ENCODE measurements around the gene KLF5.
"Not testable (repeated sequence)": the region's sequence is repeated elsewhere in the genome, so short reads cannot be mapped to it uniquely, and the experiment has no call there.

KLF5 gene

DNA sequence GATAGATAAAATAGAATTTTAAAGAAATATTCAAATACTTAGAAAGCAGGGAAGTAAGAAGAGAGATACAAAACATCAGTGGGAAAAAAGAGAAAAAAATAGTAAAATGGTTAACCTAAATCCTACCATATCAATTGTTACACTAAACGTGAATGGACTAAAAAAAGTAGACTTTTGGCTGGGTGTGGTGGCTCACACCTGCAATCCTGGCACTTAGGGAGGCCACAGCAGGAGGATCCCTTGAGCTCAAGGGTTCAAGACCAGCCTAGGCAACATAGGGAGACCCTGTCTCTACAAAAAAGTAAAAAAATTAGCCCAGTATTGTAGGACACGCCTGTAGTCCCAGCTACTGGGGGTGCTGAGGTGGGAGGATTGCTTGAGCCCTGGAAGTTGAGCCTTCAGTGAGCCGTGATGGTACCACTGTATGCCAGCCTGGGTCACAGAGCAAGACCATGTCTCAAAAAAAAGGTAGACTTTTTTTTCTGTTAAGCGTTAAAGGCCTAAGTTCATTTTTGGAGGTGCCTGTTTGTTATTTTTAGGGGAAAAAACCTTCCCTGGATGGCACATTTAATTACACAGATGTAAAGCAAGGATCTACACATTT is 29.6 kb downstream of the KLF5 start:
- no peak for DNase-seq (ENCODE audit: low read depth)

DNA sequence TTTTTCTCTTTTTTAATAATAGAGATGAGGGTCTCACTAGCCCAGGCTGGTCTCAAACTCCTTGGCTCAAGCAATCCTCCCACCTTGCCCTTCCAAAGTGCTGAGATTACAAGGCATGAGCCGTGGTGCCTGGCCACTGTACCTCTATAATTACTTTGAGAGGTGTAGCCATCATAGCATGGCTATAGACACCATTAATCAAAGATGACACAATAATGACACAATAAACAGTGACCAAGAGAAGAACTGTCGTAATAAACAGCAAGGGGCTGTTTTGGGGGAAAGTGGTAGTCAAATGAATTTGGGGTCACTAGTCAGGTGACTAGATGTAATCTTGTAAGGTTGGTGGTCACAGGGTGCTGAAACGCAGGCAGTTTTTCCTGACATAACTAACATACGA is 30.4 kb downstream of the KLF5 start:
- no peak for DNase-seq (ENCODE audit: low read depth)

DNA sequence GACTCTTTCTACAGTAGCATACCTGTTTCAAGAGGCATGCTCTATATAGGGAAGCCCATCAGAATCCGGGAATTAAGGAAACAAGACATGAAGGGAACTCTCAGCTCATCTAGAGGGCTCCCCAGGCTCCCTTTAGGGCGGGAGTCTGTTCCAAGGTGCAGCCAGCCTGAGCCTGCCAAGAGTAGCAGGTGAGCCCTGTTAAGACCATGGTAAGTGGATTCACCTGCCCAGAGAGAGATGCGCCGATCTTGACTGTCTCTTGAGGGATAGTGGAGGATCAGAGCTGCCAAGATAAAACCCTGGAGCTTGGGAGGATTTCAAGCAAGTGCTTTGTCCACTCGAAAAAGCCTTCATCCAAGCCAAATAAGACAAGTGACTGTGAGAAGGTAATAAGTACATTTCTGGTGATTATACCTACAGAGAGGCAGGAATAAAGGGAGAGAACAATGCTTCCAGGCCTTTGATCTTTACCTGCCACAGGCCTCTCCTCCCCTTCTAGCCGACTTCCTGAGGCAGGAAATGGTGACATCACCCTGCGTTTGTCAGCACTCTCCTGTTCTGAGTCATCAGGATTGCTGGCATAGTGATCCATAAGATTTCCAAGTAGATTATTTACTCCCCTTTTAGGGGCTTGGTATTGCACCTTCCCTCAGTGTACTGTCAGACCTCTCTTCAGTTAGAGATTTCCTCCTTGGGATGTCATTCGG is 31.5 kb downstream of the KLF5 start:
- no peak for DNase-seq (ENCODE audit: low read depth)

DNA sequence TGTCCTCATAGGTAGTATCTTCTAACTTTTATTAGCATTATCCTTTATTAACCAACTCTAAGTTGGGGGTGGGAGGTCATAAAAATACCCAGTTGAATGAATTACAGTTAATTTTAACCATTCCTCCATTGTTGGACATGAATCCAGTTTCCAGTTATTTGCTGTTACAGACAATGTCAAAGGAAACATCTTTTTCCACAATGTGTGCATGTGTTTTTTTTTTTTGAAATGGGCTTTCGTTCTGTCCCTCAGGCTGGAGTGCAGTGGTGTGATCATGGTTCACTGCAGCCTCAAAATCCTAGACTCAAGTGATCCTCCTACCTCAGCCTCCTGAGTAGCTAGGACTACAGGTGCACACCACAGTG is 32.0 kb downstream of the KLF5 start:
- DNase-seq (ENCODE audit: low read depth): no peak

DNA sequence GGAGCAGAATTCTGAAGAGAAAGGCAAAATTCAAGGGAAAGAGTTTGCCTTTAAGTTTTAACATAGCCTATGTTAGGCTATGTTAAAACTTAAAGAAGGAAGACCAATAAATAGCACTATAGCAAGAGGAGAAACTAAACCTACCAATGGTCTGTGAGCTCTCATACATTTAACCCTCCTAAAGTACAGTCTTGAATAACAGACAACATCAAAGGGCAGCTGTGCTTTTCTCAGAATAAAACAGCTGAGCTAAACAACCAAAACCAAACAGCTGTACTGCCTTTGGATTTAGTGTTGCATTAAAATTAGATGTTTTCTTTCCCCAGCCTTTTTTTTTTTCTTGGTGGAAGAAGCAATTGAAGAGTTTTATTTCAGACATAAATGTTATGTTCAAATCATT is 34.0 kb downstream of the KLF5 start:
- no peak for DNase-seq (ENCODE audit: low read depth)

DNA sequence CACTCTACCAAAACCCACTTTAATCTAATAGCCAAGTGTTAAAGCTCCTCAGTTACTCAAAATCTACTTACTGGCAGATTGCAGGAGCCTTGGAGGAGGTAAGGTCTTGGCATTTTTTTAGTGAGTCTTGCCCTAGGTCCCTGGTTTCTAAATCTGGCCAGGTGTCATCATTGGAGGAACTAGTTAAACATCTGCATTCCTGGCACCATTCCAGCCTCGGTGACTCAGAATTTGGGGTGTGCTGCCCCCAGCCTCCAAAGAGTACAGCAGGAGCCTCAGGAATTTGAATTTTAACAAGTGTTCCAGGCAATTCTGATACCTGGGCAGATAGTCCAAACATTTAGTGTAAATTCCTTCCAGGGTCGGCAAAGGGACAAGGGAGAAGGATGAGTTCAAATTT is 37.4 kb downstream of the KLF5 start:
- no peak for DNase-seq (ENCODE audit: low read depth)

DNA sequence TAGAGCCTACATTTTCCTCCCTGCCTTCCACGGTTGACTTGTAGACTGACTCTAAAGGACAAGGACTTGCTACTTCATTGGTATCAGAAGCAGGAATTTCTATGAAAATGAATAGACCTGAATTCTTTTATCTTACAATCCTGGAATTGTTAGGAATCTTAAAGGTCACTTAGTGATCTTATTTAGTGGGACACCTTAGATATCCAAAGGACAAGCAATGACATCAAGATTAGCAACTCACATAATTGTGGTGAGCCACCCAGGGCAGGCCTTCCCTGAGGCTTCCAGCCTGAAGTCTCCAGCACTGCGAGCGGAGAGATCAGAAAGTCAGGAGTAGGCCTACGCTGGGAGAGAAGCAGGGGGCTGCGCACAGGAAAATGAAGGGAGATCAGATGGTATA is 37.8 kb downstream of the KLF5 start:
- DNase-seq (ENCODE audit: low read depth): no peak

DNA sequence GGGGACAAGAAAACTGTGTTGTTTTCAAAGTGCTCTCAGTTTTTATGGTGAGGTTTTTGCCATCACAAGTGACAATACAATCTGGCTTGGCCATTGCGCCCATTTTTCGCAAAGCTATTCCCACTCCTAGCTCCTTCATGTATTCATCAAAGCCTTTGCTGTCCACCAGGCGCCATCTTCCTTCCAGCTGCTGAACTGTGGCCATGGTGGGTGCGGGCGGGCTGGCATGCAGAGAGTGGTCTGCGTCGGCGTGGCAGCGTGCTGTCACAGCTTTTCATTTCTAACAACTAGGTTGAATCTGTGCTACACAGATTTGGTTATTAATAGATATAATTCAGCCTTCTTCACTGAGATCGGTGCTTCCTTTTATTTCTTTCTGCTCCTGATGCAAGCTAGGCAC is 42.0 kb downstream of the KLF5 start:
- DNase-seq (ENCODE audit: low read depth): not testable (repeated sequence)

DNA sequence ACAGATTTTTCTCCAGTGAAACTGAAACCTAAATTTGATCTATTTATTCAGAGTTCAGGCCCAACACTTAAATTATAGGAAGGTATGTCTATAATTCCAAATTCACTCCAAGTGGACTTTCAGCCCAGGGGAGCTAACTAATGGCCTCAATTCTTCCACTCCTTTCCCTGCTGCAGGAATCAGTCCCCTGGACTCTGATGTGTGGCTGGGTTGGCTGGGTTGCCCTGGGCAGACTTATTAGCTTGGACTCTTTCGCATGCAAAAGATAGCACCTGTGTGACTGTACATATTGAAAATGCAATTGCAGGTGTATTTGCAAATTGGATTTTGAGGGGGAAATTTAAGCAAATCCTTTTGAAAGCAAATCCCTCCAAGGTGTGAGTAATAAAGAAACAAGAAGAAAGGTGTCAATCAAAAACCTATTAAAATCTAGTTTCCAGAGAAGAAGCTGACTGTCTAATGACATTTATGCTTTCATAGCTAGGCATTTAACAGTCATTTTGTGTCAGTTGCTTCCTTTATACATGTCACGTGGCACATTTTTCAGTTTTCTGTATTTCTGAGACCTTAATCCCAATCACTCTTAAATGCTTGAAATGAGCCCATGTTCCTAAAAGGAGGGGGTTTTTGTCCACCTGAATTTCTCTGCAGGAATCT is 42.7 kb downstream of the KLF5 start:
- no peak for DNase-seq (ENCODE audit: low read depth)

DNA sequence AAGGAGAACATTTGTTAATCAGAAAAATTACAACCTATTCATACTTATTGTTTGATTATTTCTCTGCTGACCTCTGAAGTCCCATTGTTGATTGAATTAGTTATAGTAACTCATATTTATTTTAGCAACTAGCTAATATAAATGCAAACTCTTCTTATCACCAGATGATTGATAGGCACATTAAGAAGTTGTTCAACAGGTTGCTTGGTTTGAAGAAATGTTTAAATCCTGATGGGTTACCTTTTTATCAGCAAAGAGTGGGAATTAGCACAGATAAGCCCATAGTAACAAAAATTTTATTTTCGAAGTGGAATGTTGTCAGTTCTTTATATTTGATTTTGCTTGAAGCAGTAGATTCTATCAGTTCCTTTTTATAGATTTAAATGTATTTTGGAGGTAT is 44.4 kb downstream of the KLF5 start:
- DNase-seq (ENCODE audit: low read depth): no peak

DNA sequence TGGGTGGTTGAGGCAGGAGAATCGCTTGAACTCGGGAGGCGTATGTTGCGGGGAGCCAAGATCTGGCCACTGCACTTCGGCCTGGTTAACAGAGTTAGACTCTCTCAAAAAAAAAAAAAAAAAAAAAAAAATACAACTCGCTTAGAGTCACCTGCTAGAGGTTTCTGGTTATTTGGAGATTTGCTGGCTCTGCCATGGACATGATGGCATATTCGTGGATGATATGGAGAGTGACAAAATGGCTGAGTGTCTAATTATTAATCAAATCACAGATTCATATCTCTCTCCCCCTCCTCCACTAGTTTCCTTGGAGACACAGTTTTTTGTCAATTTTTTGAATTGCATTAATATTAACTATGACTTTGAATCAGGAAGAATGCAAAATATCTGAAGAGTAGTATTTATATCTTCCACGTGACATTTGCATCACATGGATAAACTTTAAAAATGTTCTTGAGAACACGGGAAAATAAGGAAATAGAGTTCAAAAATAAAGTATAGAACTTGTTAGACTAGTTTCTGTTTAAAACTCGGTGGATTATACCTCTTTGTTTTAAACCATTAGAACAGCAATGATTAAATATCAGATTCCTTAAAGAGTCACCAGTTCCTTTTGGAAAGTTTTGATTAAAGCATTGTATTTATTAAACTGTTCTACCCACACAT is 47.8 kb downstream of the KLF5 start:
- DNase-seq (ENCODE audit: low read depth): no peak

DNA sequence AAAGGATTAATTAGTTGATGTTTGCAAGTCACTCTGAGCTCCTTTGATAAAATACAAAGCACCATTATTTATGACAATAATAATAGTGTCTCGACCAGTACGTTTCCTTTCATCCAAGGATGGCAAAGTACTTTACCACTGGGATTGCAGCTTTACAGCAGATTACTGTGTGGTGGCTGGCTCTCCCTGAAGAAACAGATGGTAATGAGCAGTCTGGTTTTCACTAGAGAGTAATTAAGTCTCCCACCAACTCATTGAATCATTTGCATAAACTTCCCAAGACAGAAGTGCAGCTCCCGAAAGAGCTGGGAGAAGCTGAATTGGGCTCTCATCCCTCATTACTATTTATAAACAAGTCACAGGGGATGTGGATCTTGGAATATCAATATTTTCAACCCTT is 48.7 kb downstream of the KLF5 start:
- DNase-seq (ENCODE audit: low read depth): no peak

DNA sequence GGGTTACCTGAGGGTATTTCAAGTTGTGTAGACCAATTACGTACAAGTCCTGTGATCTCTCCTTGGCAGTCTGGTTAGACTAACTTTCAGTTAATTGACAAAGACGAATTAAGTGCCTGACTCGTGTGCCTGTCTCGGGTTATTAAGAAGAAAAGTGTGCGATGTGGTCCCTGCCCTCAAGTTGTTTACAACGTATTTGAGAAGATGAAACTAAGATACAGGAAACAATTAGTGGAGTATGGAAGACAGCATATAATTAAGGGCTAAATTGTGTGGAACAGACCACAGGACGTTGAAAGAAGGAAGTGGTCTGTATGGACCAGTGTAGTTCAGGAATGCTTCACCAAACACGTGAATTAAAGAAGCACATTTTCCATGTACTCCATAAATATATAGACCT is 49.2 kb downstream of the KLF5 start:
- no peak for DNase-seq (ENCODE audit: low read depth)

DNA sequence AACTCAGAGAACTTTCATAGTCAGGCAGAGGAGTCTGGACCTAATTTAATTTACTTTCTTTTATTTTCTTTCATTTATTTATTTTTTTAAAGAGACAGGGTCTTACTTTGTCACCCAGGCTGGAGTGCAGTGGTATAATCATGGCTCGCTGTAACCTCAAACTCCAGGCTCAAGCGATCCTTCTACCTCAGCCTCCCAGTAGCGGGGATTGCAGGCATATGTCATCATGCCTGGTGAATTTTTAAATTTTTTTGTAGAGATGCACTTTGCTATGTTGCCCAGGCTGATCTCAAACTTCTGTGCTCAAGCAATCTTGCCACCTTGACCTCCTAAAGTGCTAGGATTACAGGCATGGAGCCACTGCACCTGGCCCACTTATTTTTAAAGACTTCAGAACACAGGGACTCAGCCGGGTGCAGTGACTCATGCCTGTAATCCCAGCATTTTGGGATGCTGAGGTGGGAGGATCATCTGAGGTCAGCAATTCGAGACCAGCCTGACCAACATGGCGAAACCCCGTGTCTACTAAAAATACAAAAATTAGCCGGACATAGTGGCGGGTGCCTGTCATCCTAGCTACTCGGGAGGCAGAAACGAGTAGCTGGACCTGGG is 50.6 kb downstream of the KLF5 start:
- DNase-seq (ENCODE audit: low read depth): no peak

DNA sequence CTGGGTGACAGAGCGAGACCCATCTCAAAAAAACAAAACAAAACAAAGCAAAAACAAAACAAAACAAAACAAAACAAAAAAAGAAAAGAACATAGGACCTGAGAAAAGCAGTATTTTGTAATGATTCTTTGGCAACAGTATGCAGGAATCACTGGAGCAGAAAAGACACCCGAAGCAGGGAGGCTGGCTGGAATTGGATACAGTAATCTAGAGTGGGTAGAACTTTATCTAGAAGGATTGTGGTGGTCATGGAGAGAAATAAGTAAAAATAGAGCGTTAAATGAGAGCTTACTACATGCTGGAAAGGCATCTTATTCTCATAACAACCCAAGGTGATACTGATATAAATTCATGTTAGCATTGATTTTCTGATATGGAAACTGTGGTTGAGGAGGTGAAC is 51.2 kb downstream of the KLF5 start:
- DNase-seq (ENCODE audit: low read depth): no peak

DNA sequence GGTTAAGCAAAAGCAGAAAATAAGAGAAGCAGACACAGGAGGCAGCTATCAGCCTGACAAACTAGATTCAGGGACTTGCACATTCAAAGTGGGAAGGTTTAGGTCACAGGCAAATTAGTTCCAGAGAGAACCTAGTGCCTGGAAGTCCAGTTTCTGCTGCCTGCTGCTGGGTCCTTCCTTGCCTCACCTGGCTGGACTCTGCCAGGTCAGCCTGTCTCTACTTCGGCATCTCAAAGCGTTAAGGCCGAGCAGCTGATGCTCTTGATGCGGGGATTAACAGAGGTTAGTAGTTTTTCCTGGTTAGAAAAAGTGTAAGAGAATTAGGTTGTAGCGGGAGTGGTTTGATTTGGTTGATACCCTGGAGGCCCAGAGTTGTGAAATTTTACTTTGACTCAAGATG is 52.0 kb downstream of the KLF5 start:
- no peak for DNase-seq (ENCODE audit: low read depth)

DNA sequence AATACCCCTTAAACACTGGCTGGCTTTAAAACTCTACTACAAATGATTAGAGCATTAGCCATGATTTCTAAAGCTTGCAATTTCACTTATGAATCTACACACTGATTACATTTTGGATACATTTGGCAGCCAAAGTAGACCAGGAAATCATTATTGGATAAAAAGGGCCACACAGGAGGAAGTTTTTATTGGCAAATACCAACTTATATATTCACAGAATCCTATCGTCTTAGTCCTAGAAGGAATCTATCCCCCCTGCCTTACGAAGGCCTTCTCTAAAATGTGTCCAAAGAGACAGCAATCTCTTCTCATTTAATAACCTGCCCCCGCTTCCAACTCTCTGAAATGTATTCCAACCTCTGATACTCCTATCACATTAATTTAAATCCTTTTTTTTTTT is 52.5 kb downstream of the KLF5 start:
- DNase-seq (ENCODE audit: low read depth): no peak

DNA sequence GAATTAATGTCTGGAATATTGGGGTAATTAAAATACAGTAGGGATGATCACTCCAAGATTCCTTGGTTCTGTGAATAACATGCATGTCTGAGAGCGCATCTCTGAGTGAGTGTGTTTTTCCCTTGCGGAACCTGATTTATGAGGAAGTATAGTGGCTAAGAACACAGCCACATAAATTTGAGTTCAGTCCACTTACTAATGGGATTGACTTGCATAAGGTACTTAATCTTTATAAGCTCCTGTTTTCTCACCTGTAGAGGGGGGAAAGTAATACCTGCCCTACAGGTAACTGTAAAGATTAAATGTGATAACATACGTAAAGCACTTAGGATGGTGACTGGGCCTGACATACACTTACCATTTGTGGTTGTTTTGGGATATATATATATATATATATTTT is 60.8 kb downstream of the KLF5 start:
- DNase-seq (ENCODE audit: low read depth): no peak

All from stimulated activated CD8-positive, alpha-beta memory T cell treated with anti-CD3 and anti-CD28 coated beads, Interleukin-7, amount 100 ng/mL, for 24 hours (primary cell).